KOPT-K1 (cell line): ENCODE measurements around the gene GPR108.
"Not testable (repeated sequence)": the region's sequence is repeated elsewhere in the genome, so short reads cannot be mapped to it uniquely, and the experiment has no call there.

Experiments used
- H3K27ac ChIP-seq: fragments of 200-600 bp; sonication (generic); 2 replicates; pipeline ENCODE4 v1.5.1; 2016; ENCODE audit warnings: antibody characterized with exemption, mild to moderate bottlenecking, low read depth, low read length; ENCODE audit not compliant: poor library complexity, severe bottlenecking
- H3K36me3 ChIP-seq: fragments of 200-600 bp; sonication (generic); 2 replicates; pipeline ENCODE4 v1.5.1; 2017; ENCODE audit warnings: antibody characterized with exemption, mild to moderate bottlenecking, low read length, moderate library complexity; ENCODE audit not compliant: insufficient read depth
- H3K9me3 ChIP-seq: fragments of 200-600 bp; sonication (generic); 2 replicates; pipeline ENCODE4 v1.5.1; 2017; ENCODE audit warnings: antibody characterized with exemption, low read length, mild to moderate bottlenecking; ENCODE audit not compliant: insufficient read depth, poor library complexity, severe bottlenecking

GPR108 gene

GRCh38 chr19:6750062-6750461, 12.7 kb upstream of the GPR108 start:
- Histone ChIP-seq H3K9me3 (no peaks in the 10 kb centered on the region), H3K27ac (no peak overlapping the region), H3K36me3 (no peaks in the 10 kb centered on the region; the same call in 1 of the 2 replicates)

DNA sequence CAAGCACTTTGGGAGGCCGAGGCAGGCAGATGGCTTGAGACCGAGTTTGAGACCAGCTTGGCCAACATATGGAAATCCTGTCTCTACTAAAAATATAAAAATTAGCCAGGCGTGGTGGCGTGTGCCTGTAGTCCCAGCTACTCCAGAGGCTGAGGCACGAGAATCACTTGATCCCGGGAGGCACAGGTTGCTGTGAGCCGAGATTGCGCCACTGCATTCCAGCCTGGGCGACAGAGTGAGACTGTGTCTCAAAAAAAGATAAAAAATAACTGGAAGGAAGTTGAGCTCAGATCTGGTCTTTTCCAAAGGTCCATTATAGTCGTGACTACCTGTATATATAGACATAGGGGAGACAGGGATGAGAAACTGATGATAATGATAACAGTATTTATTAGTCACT, 11.2 kb upstream of the GPR108 start:
- not testable (repeated sequence) for H3K9me3 ChIP-seq, H3K27ac ChIP-seq, H3K36me3 ChIP-seq

GRCh38 chr19:6745965-6746364, 8.6 kb upstream of the GPR108 start:
- H3K27ac ChIP-seq: no peak overlapping the region
- no peaks in the 10 kb centered on the region for H3K9me3 ChIP-seq
- H3K36me3 ChIP-seq: no peaks in the 10 kb centered on the region; the same call in 1 of the 2 replicates

GRCh38 chr19:6744381-6745301, 7.3 kb upstream of the GPR108 start:
- H3K36me3 ChIP-seq: no peaks in the 10 kb centered on the region
- no peaks in the 10 kb centered on the region for H3K9me3 ChIP-seq
- no peak overlapping the region for H3K27ac ChIP-seq

DNA sequence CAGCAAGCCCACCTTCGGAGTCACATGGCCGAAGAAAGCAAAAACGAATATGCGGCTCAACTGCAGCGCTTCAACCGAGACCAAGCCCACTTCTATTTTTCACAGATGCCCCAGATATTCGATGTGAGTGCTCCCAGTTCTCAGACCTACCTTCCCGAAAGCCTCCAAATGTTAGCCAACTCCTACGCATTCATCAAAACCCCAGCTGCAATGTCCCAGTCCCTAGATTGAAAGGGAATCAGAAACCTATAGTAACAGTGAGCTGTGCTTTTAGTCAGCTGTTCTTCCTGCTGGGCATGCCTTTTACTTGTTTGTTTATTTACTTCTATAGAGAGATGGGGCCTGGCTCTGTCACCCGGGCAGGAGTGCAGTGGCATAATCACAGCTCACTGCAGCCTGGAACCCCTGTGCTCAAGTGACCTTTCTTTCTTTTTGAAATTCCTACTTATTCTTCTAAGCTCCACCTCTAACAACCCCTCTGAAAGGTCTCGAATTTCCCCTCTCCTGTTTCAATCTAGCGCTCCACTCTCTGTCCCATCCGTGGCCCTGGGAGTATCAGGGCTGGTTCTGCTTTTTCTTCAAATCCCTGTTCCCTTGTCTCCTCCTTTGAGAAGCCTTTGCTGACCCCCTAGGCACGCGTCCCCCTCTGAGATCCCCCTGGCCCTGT, 6.5 kb upstream of the GPR108 start:
- no peak overlapping the region for H3K27ac ChIP-seq
- H3K36me3 ChIP-seq: no peaks in the 10 kb centered on the region

GRCh38 chr19:6743066-6743465, 5.7 kb upstream of the GPR108 start:
- H3K9me3 ChIP-seq: no peaks in the 10 kb centered on the region
- no peaks in the 10 kb centered on the region for H3K36me3 ChIP-seq
- H3K27ac ChIP-seq: no peak overlapping the region

More for the DNA sequence above, 6.5 kb upstream of the GPR108 start:
- H3K9me3 ChIP-seq: no peaks in the 10 kb centered on the region

GRCh38 chr19:6740589-6741343, 3.4 kb upstream of the GPR108 start:
- no peak overlapping the region for H3K27ac ChIP-seq
- H3K36me3 ChIP-seq: no peaks in the 10 kb centered on the region
- H3K9me3 ChIP-seq: no peaks in the 10 kb centered on the region

DNA sequence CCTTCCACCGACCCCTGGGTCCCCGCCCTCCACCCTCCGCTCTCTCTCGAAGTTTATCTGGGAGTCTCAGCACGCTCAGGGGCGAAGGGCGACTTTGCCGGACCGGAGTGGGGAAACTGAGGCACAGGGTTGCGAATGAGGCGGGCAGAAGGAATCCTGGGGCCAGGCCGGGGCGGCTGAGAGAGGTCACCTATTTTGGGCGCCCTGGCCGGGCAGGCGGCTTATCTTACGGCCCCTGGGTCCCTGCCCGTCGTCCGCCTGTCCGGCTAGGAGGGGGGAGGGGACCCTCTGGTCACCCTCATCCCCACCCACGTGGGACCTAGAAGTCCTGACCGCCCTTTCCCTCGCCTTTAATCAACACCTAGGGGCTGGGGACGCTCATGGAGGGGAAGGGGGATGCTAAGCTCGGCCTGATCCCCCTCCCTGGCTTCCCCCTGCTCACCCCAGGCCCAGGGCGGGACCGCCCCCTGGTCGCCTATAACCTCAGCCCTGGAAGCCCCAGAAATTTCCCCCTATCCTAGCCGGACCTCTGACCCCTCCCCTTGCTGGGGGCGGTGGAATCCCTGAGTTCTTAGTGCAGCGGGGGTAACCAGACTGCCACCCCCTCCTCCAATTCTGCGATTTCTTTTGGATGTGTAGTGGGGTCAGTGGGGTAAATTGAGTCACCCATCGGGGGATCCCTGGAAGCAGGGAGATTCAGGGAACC, 2.7 kb upstream of the GPR108 start:
- H3K9me3 ChIP-seq: no peaks in the 10 kb centered on the region
- H3K27ac ChIP-seq: peak overlapping the region; percentile 39
- no peaks in the 10 kb centered on the region for H3K36me3 ChIP-seq

DNA sequence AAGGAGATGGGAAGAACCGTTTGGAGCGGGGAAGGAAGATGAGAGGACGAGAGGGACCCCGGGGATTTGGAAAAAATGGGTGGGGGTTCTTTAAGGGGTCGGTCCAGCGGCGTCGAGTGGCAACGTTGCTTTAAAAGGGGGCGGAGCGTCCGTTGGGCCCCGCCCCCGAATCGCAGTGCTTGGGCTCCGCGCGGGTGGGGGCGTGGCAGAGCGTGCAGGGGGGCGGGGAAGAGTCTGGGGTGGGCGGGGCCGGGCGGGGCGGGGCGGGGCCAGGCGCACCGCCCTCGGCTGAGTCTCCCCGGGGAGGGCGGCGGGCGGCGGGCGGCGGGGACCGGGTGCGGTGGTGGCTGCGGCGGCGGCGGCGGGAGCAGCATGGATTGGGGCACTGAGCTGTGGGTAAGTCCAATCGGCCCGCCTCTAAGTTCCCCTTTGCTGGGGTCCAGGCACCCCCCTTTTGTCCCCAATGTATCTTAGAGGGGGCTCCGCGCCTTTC, 2.1 kb upstream of the GPR108 start, which contains the start of gene TRIP10:
Gene TRIP10, plus strand, starts transcription at position 291 of the 493 bp plus-strand sequence. Its CDS starts 82 bp downstream, at position 373.
- Histone ChIP-seq H3K36me3 (no peaks in the 10 kb centered on the region), H3K27ac (peak within 1 kb of the TSS; percentile 65), H3K9me3 (no peaks in the 10 kb centered on the region)

- no peaks in the 10 kb centered on the region for H3K9me3 ChIP-seq
- H3K27ac ChIP-seq: peak overlapping the region; percentile 65
- H3K36me3 ChIP-seq: peaks cover under 1% of the 10 kb centered on the region; the same call in 1 of the 2 replicates
Observed at GRCh38 chr19:6738787-6739389, 1.5 kb upstream of the GPR108 start.

DNA sequence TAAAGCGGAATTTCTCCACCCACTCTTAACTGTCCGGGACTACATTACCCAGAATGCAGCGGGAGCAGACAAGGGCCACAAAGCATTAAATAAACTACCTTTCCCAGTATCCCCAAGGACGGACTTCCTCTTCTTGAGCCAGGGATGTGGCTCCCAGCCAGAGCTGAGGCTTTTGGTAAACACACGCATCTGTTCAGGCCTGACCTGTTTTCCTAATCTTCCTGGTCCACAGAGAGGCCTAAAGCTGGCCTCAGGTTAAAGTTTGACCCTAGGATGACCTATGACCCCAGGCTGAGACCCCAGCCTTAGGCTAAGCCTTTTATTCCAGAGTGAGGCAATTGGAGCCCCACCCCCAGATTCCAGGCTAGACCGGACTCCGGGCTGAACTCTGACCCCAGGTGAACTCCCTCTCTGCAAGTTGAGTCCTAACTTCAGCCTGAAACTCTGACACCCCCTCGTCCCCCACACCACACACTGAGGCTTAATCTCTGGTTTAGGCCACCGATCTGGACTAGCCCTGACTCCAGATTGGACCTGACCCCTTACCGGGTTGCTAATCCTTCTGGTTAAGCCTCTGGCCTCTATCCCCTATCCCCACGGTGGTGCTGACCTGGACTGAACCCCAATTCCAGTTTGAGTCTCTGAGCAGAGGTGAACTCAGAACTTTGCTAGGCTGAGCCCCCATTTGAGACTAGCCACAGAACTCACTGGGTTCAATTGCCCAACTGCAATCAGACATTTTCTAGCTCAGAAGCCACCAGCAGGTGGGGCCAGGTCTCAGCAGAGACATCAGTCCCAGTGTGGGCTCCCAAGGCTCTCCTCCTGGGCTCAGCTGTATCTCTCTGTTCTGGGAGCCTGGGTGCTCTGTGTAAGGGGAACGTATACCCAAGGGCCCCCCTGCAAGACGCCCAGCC, 750 bp upstream of the GPR108 start:
- peak overlapping the region; percentile 65 for H3K27ac ChIP-seq
- no peaks in the 10 kb centered on the region for H3K9me3 ChIP-seq
- peaks cover 8% of the 10 kb centered on the region; the same call in 1 of the 2 replicates for H3K36me3 ChIP-seq

DNA sequence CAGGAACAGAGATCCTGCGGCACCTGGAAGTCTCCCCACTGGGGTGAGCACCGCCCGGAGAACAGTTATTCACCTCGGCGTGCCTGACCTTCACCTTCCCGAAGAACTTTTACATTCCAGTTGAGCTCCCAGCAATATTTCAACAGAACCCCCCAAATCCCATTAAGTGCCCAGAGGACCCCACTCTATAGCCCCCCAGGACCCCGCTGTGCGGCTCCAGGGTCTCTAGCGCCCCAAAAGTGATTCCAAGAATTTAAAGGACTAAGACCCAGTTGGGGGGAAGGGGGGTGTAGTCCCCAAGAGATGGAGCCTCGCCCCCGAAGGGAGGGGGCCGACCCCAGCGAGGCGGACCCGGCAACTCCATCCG, 480 bp downstream of the GPR108 start:
- H3K36me3 ChIP-seq: peaks cover 14% of the 10 kb centered on the region; the same call in 1 of the 2 replicates
- peak overlapping the region; percentile 88 for H3K27ac ChIP-seq
- no peaks in the 10 kb centered on the region for H3K9me3 ChIP-seq

DNA sequence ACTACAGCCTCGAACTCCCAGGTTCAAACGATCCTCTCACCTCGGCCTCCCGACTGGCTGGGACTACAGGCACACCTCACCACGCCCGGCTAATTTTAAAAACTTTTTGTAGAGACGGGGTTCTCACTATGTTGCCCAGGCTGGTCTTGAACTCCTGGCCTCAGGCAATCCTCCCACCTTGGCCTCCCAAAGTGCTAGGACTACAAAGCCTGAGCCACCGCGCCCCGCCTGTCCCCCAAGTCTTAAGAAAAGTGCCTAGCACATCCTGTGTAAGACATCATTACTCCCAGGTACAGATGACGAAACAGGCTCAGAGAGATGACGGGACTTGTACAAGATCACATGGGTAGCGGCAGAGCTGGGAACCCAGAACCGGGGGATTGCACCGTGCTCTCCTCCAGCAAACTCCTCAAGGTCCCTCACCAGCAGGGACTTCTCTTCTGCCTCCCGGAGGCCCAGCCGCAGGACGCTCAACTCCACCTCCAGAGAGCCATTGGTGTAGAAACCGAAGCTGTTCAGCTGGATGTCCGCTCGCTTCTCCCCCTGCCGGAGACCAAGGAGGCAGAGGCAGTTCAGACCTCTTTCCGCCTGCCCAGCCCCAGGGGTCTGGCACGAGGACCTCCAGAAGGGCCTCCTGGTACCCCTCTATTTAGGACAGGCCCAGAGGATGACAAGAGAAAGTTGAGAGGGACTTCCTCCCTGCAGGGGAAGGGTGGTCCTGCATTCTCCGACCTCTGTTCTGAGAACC, 1.0 kb downstream of the GPR108 start:
- peak overlapping the region; percentile 88 for H3K27ac ChIP-seq
- peaks cover 14% of the 10 kb centered on the region; the same call in 1 of the 2 replicates for H3K36me3 ChIP-seq
- H3K9me3 ChIP-seq: no peaks in the 10 kb centered on the region
